OCI-LY1 (cell line): ENCODE data around the gene DPP6.
"Not testable (repeated sequence)": the region's sequence is repeated elsewhere in the genome, so short reads cannot be mapped to it uniquely, and the experiment has no call there.

Experiments used
- EZH2 ChIP-seq: fragments of 200-600 bp; sonication (generic), shearing (Covaris generic); IDR thresholded peaks from 2 replicates; pipeline ENCODE4 v1.8.0; 2017; ENCODE audit warnings: borderline replicate concordance, mixed run types, mild to moderate bottlenecking, antibody characterized with exemption, low read length, moderate library complexity, mixed read lengths
- TF ChIP-seq, protein P1 (sequence below): fragments of 200-600 bp; sonication (generic), shearing (Covaris generic); IDR thresholded peaks from 2 replicates; pipeline ENCODE4 v1.5.1; 2017; ENCODE audit warnings: mild to moderate bottlenecking, antibody characterized with exemption, low read length, moderate library complexity, mixed read lengths

- TF ChIP-seq, protein P1, sequence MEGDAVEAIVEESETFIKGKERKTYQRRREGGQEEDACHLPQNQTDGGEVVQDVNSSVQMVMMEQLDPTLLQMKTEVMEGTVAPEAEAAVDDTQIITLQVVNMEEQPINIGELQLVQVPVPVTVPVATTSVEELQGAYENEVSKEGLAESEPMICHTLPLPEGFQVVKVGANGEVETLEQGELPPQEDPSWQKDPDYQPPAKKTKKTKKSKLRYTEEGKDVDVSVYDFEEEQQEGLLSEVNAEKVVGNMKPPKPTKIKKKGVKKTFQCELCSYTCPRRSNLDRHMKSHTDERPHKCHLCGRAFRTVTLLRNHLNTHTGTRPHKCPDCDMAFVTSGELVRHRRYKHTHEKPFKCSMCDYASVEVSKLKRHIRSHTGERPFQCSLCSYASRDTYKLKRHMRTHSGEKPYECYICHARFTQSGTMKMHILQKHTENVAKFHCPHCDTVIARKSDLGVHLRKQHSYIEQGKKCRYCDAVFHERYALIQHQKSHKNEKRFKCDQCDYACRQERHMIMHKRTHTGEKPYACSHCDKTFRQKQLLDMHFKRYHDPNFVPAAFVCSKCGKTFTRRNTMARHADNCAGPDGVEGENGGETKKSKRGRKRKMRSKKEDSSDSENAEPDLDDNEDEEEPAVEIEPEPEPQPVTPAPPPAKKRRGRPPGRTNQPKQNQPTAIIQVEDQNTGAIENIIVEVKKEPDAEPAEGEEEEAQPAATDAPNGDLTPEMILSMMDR, result not testable (repeated sequence)
- not testable (repeated sequence) for TF ChIP-seq EZH2
These were observed 623.8 kb downstream of the DPP6 start for GRCh38 chr7:154676033-154676421.
